Skeletal muscle satellite cell (primary cell): ENCODE results near the gene RARG.
"Not testable (repeated sequence)": the region's sequence is repeated elsewhere in the genome, so short reads cannot be mapped to it uniquely, and the experiment has no call there.

Experiments
- H3K27me3 ChIP-seq: 2 replicates; pipeline ENCODE4 v1.7.0; 2013; ENCODE audit warnings: low read length; ENCODE audit not compliant: control insufficient read depth, insufficient read depth
- H3K36me3 ChIP-seq: 2 replicates; pipeline ENCODE4 v1.7.0; 2013; ENCODE audit warnings: mild to moderate bottlenecking, control low read depth, low read length; ENCODE audit not compliant: insufficient read depth
- H3K4me1 ChIP-seq: 2 replicates; pipeline ENCODE4 v1.7.0; 2013; ENCODE audit warnings: low read length; ENCODE audit not compliant: control insufficient read depth, insufficient read depth
- H3K4me2 ChIP-seq: 2 replicates; pipeline ENCODE4 v1.7.0; 2013; ENCODE audit warnings: mild to moderate bottlenecking, low read length
- H3K4me3 ChIP-seq: 2 replicates; pipeline ENCODE4 v1.7.0; 2013; ENCODE audit warnings: low read length
- H3K9ac ChIP-seq: 2 replicates; pipeline ENCODE4 v1.7.0; 2013; ENCODE audit warnings: mild to moderate bottlenecking, low read depth, low read length, moderate library complexity
- H3K9me3 ChIP-seq: replicated peaks from 2 replicates; pipeline ENCODE4 v1.7.0; 2013; ENCODE audit warnings: mild to moderate bottlenecking, control low read depth, low read length

RARG gene

DNA sequence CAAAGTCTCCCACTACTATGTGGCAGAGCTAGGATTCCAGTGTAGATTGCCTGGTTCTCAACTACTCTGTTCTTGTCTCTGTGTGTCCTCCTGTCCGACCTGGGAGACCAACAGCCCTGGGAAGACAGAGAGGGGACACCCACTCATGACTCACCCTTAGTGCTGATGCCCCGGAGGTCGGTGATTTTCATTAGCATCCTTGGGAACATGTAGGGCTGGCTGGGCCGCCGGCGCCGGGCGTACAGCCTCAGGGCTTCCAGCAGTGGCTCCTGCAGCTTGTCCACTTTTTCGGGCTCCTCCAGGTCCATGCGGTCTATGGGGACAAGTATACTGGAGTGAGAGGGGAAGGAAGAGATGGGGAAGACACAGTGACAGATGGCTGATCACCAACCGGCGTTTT is 19.1 kb downstream of the RARG start:
- H3K27me3 ChIP-seq = no peaks in the 10 kb centered on the region
- peaks cover 51% of the 10 kb centered on the region for H3K36me3 ChIP-seq
- H3K9me3 ChIP-seq = no peaks in the 10 kb centered on the region
- no peak overlapping the region for H3K4me2 ChIP-seq
- no peak overlapping the region for H3K4me3 ChIP-seq
- H3K9ac ChIP-seq = peak overlapping the region; percentile 22
- H3K4me1 ChIP-seq = peaks cover 39% of the 10 kb centered on the region

DNA sequence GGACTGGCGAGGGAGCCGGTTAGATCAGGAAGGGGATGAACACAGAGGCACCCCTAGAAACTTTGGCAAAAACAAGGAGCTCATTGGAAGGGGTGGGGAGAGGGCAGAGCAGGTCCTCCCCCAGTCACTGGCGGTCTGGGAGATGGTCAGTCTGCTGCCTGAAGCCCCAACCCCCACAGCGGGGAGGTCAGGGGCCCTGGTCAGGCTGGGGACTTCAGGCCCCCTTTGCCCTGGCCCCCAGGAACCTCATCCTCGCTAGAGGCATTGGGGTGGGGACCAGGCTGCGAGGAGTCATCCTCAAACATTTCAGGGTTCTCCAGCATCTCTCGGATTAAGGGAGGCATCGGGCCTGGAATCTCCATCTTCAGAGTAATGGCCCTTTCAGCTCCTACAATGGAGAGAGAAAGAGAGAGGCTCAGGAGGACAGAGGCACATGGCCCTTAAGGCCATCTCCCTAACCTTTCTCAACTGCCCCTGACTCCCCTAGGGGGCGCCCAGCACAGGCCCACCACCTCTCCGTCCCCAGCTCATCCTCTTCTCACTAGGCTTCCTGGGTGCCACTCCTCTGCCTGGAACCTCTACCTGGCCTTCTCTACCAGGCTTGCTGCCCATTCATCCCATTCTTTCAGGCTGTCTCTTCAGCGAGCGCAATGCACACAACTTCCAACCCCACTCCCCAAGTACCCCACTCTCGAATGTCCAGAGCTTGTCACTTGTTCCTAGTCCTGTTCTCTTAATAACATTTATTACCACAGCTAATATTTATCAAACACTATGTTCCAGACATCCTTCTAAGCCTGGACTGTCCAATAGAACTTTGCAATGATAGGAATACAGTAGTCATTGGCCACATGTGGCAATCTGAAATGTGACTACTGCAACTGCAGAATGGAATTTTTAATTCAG is 20.3 kb downstream of the RARG start:
- H3K4me3 ChIP-seq = no peak overlapping the region
- no peaks in the 10 kb centered on the region for H3K9me3 ChIP-seq
- H3K36me3 ChIP-seq = peaks cover 51% of the 10 kb centered on the region
- no peak overlapping the region for H3K9ac ChIP-seq
- no peak overlapping the region for H3K4me2 ChIP-seq
- H3K27me3 ChIP-seq = no peaks in the 10 kb centered on the region
- H3K4me1 ChIP-seq = peaks cover 29% of the 10 kb centered on the region

DNA sequence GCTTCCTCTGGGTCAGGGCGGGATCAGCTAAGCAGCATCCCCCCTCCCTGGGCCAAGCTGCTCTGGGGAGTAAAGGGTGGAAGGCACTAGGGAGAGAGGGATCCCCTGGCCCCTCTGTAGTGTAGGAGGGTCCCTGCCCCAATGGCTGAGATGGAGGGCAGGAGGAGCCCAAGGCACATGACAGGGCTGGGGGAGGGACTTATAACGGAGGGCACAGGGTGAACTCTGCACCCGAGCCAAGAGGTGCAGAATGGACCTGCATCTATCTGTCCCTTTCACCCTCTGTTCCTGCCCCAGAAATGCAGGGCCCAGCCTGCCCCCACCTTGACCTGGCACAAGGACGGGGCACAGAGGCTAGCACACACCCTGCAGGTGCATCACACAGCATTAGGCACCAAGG is 21.2 kb downstream of the RARG start:
- H3K4me2 ChIP-seq = no peak overlapping the region
- H3K36me3 ChIP-seq = peaks cover 51% of the 10 kb centered on the region
- H3K9me3 ChIP-seq = no peaks in the 10 kb centered on the region
- no peak overlapping the region for H3K9ac ChIP-seq
- no peak overlapping the region for H3K4me3 ChIP-seq
- peaks cover 30% of the 10 kb centered on the region for H3K4me1 ChIP-seq
- H3K27me3 ChIP-seq = no peaks in the 10 kb centered on the region

DNA sequence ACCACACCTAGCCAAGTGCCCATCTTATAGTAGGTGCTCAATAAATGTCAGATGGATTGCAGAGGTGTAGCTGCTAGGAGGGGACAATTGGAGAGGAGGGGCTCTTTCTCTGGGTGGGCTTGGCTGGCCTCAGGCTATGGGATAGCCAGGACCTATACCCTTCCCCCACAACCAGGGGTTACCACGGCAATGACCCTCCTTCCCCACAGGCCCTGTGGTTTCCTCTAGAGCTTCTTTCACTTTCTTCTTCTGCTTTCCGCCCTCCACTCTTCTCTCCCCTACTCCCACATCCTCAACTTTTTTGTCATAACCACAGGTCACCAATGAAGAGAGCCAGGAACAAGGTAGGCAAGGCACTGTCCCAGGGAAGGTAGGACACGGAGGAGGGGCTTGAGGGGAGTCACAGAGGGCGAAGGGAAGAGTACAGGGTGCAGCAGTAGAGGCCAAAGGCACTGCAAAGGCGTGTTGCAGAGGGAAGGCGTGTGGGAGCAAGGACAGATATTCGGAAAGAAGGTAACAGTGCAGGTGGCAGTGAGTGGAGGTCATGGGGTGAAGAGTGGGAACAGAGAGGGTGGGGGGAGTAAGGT is 23.0 kb downstream of the RARG start:
- Histone ChIP-seq H3K4me2 (no peak overlapping the region), H3K9ac (no peak overlapping the region), H3K4me3 (no peak overlapping the region), H3K36me3 (peaks cover 38% of the 10 kb centered on the region), H3K9me3 (no peaks in the 10 kb centered on the region), H3K27me3 (no peaks in the 10 kb centered on the region), H3K4me1 (peaks cover 22% of the 10 kb centered on the region)

DNA sequence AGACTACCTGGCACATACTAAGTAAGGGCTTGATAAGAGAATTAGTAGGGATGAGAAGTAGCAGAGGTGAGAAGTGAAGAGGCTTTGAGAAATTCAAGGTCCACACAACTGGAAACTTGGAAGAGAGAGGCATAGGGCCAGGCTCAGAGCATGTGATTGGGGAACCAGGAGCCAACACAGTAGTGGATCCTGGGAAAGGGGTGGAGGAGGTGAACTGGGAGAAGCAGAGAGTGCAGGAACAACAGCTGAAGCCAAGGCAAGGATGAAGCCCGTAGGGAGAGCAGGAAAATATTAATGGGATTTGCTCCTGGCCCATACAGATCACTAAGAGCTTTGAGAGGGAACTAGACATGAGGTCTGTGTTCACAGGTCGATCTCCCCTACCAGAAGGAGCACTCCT is 23.6 kb downstream of the RARG start:
- Histone ChIP-seq H3K36me3 (peaks cover 32% of the 10 kb centered on the region), H3K9me3 (no peaks in the 10 kb centered on the region), H3K4me3 (no peak overlapping the region), H3K9ac (no peak overlapping the region), H3K27me3 (no peaks in the 10 kb centered on the region), H3K4me2 (no peak overlapping the region), H3K4me1 (peaks cover 22% of the 10 kb centered on the region)

DNA sequence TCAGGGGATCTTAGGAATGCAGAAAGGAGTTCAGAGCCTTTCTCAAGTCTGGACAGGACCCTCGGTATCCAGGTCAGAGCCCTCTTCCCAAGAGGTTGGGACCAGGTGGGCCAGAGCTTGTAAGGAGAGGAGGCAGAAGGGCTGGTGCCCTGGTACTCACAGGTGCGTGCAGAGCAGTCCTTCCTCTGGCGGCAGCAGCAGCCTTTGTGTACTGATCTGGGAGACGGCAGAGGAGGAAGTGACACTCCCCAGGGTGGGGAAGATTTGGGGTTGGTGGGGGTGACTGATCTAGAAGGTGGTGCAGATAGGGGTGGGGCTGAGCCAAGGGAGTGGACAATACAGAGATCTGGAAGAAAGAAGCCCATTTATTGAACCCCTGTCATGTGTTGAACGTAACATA is 25.0 kb downstream of the RARG start, which contains the start of gene ITGB7:
ITGB7 (minus strand) TSS at position 210 of the 400 bp plus-strand sequence. CDS start 6,808 bp downstream, outside the sequence.
- peak within 1 kb of the TSS; percentile 49 for H3K4me2 ChIP-seq
- H3K27me3 ChIP-seq = no peaks in the 10 kb centered on the region
- H3K9ac ChIP-seq = peak within 1 kb of the TSS; percentile 50
- H3K36me3 ChIP-seq = peaks cover 19% of the 10 kb centered on the region
- H3K9me3 ChIP-seq = no peaks in the 10 kb centered on the region
- H3K4me3 ChIP-seq = no peak within 1 kb of the TSS
- peaks cover 17% of the 10 kb centered on the region for H3K4me1 ChIP-seq

DNA sequence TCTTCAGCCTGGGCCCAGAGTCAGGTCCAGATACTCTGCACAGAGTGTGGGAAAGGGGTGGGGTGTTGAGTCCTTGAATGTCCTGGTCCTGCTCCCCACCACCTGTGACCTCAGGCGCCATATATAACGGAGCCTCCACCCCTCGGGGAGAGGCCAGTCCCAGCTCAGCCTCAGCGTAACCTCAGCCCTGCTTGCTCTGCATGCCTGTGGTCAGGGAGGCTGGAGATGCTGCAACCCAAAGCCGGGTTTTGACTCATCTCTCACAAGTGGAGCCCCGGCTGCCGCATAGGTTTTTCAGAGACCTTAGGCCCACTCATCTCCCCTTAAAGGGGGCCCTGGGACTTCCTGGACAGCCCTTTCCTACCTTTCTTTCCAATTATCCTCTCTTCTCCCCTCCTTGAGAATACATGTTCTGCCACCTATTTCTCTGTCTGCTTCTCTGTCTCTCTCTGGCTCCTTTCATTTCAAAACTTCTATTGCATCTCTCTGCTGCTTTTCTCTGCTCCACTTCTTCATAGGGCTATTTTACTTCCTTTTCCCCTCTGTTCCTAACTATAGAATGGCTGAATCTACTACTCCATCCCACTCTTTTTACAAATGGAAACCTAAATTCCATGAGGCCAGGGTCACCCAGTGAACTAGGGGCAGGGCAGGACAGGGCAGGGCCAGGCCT is 26.1 kb downstream of the RARG start:
- H3K27me3 ChIP-seq = no peaks in the 10 kb centered on the region
- H3K4me2 ChIP-seq = peak overlapping the region; percentile 49
- H3K4me1 ChIP-seq = peaks cover 17% of the 10 kb centered on the region
- peaks cover 8% of the 10 kb centered on the region for H3K36me3 ChIP-seq
- no peaks in the 10 kb centered on the region for H3K9me3 ChIP-seq
- H3K4me3 ChIP-seq = no peak overlapping the region
- H3K9ac ChIP-seq = peak overlapping the region; percentile 50

DNA sequence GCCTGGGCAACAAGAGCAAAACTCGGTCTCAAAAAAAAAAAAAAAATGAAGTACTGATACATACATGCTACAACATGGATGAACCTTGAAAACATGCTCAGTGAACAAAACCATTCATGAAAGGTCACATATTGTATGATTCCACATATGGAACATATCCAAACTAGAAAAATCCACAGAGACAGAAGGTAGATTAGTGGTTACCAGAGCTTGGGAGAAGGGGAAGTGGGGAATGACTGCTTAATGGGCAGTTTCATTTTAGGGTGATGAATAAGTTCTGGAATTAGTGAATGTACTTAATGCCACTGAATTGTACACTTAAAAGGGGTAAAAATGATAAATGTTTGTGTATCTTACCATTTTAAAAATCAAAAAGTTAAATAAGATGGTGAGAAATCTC is 27.7 kb downstream of the RARG start:
- peaks cover 17% of the 10 kb centered on the region for H3K4me1 ChIP-seq
- H3K9me3 ChIP-seq = no peaks in the 10 kb centered on the region
- no peak overlapping the region for H3K4me3 ChIP-seq
- no peak overlapping the region for H3K9ac ChIP-seq
- H3K27me3 ChIP-seq = no peaks in the 10 kb centered on the region
- no peak overlapping the region for H3K4me2 ChIP-seq
- no peaks in the 10 kb centered on the region for H3K36me3 ChIP-seq

DNA sequence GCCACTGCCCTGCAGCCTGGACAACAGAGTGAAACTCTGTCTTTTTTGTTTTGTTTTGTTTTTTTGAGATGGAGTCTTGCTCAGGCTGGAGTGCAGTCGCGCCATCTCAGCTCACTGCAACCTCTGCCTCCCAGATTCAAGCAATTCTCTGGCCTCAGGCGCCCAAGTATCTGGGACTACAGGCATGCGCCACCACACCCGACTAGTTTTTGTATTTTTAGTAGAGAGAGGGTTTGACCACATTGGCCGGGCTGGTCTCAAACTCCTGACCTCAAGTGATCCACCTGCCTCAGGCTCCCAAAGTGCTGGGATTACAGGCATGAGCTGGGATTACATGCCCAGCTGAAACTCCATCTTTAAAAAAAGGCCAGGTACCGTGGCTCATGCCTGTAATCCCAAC is 29.7 kb downstream of the RARG start:
- H3K36me3 ChIP-seq, H3K4me2 ChIP-seq, H3K9ac ChIP-seq, H3K27me3 ChIP-seq, H3K4me3 ChIP-seq, H3K9me3 ChIP-seq: not testable (repeated sequence)
- H3K4me1 ChIP-seq = peaks cover 24% of the 10 kb centered on the region

DNA sequence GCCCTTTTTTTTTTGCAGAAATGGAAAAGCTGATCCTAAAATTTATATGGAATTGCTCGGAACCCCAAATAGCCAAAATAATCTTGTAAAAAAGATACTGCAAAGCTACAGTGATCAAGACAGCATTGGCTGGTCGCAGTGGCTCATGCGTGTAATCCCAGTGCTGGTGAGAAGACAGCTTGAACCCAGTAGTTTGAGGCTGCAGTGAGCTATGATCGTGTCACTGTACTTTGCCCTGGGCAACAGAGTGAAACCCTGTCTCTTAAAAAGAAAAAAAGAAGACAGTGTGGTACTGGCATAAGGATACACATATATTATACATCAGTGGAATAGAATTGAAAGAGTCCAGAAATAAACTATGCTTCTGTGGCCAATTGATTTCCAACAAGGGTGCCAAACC is 30.4 kb downstream of the RARG start:
- H3K4me1 ChIP-seq = peaks cover 22% of the 10 kb centered on the region
- no peak overlapping the region for H3K4me2 ChIP-seq
- H3K9me3 ChIP-seq = no peaks in the 10 kb centered on the region
- H3K36me3 ChIP-seq = no peaks in the 10 kb centered on the region
- H3K4me3 ChIP-seq = no peak overlapping the region
- no peak overlapping the region for H3K9ac ChIP-seq
- H3K27me3 ChIP-seq = no peaks in the 10 kb centered on the region

DNA sequence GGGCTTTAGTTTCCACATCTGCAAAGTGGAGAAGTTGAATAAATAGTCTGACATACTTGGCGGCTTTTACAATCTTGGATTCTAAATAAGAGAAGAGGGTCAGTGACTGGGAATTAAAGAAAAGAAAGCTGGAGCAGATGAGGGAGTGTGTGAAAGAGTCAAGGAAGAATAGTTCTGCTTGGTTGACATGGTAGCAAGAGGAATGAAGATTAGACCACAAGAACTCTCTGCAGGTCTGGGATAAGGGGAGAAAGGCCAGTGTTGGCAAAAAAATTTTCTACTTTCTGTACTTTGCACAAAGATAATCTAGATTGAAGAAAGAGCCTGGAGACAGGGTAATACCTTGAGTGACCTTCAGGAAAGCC is 30.9 kb downstream of the RARG start:
- H3K4me3 ChIP-seq = no peak overlapping the region

More for the DNA sequence above, 30.9 kb downstream of the RARG start:
- Histone ChIP-seq H3K9me3 (no peaks in the 10 kb centered on the region), H3K9ac (no peak overlapping the region), H3K4me1 (peaks cover 19% of the 10 kb centered on the region), H3K27me3 (no peaks in the 10 kb centered on the region), H3K4me2 (no peak overlapping the region), H3K36me3 (no peaks in the 10 kb centered on the region)
